ENCODE data around the gene CCDC183. TPM values are rescaled to one million over a fixed set of nuclear protein-coding genes. Genes with fewer than 3 reads are reported as not detected.
A peak's percentile ranks its signal among the peaks of the same experiment; 100 is the strongest.

The CCDC183 gene
- total and polyA plus RNA-seq, 2 of the 4 experiments (the other 2 are of a cell fraction), result under 0.01 to 0.29 TPM

GRCh38 chr9:136806631-136807201 is 10.6 kb downstream of the CCDC183 start:
- Histone ChIP-seq H3K27ac (ENCODE audit: insufficient read depth, low read length) (peak overlapping the region; percentile 68; the same call in 1 of the 2 replicates), H3K4ac (ENCODE audit: low read depth, low read length) (peak overlapping the region; percentile 89; the same call in 1 of the 2 replicates), H2BK120ac (ENCODE audit: low read depth, low read length) (no peak overlapping the region), H2AFZ (replicated peaks; ENCODE audit: low read length, poor library complexity) (peak overlapping the region; percentile 99), H2AK9ac (replicated peaks; ENCODE audit: low read depth, low read length, poor library complexity) (peak overlapping the region; percentile 97), H3K4me1 (ENCODE audit: control insufficient read depth, insufficient read depth, low read length) (peaks cover 13% of the 10 kb centered on the region), H4K20me1 (ENCODE audit: insufficient read depth, low read length) (peaks cover 11% of the 10 kb centered on the region; the same call in 1 of the 2 replicates), H3K9me1 (ENCODE audit: insufficient read depth, low read length) (no peaks in the 10 kb centered on the region), H3K23ac (ENCODE audit: low read depth, low read length) (peak overlapping the region; percentile 24; the same call in 1 of the 2 replicates), H3K27me3 (ENCODE audit: control insufficient read depth, insufficient read depth, low read length) (peaks cover 5% of the 10 kb centered on the region), H3K18ac (ENCODE audit: low read depth, low read length) (no peak overlapping the region), H2BK20ac (ENCODE audit: low read depth, low read length) (no peak overlapping the region), H4K5ac (ENCODE audit: low read depth, low read length) (no peak overlapping the region), H2AK5ac (ENCODE audit: low read depth, low read length) (peak overlapping the region; percentile 56), H2BK15ac (ENCODE audit: low read depth, low read length) (no peak overlapping the region), H4K91ac (ENCODE audit: insufficient read depth, low read depth, low read length) (0 out of 2 replicates have a peak overlapping the region, but pooled peaks have one; percentile 70), H3K4me2 (ENCODE audit: low read depth, low read length) (peak overlapping the region; percentile 75), H3K14ac (replicated peaks; ENCODE audit: low read depth, low read length) (peak overlapping the region; percentile 94; the same call in 1 of the 2 replicates), H3K9ac (ENCODE audit: low read depth, low read length) (peak overlapping the region; percentile 67), H3K79me1 (ENCODE audit: low read depth in 1 of 2, low read length in 2 of 2) (peaks cover 25 to 38% of the 10 kb centered on the region in 2 experiments), H3K9me3 (ENCODE audit: control insufficient read depth, insufficient read depth, low read length) (no peaks in the 10 kb centered on the region), H3K56ac (ENCODE audit: extremely low read depth, insufficient read depth, low read length) (no peak overlapping the region; the same call in 1 of the 2 replicates), H2BK5ac (ENCODE audit: low read depth, low read length, poor library complexity, severe bottlenecking) (no peak overlapping the region), H4K8ac (ENCODE audit: low read depth in 2 of 2, low read length in 2 of 2) (peak overlapping the region; percentile 22 to 94; a peak in 3 of 4 replicates), H3K4me3 (ENCODE audit: insufficient read depth, low read depth, low read length) (peak overlapping the region; percentile 75), H3K36me3 (ENCODE audit: control insufficient read depth, insufficient read depth, low read length) (peaks cover 3% of the 10 kb centered on the region)
- ChIA-PET POLR2A (ENCODE audit: unreplicated experiment) (no interaction called here), CTCF (interaction anchor here (0.6 kb wide), 1 partner anchor 36 kb away, joined by 3 read pairs; the partner anchor contains the start of gene AJM1)
- dilution Hi-C loops (cut with HindIII; ENCODE audit: low sequenced_read_pairs, unreplicated experiment), result no loop called here
- ATAC-seq (ENCODE audit: low read depth) (no peak), DNase-seq (no peak)
- in situ Hi-C loops (cut with MboI; ENCODE audit: low sequenced_read_pairs), result no loop called here
- 63% methylated on average over 17 of the region's 25 CpGs; no CpG with 5 or more reads in 1 of the 2 experiments for WGBS, 2 experiments (ENCODE audit: extremely low coverage in 2 of 2, insufficient read length in 1 of 2)
- BruUV-seq (replicated peaks), result no TSS peak
- no peak for TF ChIP-seq SMC3 (IDR thresholded peaks at IDR 0.05; ENCODE audit: low read depth, low read length)
- TF ChIP-seq, protein P1, sequence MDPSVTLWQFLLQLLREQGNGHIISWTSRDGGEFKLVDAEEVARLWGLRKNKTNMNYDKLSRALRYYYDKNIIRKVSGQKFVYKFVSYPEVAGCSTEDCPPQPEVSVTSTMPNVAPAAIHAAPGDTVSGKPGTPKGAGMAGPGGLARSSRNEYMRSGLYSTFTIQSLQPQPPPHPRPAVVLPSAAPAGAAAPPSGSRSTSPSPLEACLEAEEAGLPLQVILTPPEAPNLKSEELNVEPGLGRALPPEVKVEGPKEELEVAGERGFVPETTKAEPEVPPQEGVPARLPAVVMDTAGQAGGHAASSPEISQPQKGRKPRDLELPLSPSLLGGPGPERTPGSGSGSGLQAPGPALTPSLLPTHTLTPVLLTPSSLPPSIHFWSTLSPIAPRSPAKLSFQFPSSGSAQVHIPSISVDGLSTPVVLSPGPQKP (IDR thresholded peaks at IDR 0.05; ENCODE audit: borderline replicate concordance, low read depth, low read length), result no peak
- TF ChIP-seq RFX5 (IDR thresholded peaks at IDR 0.05; ENCODE audit: low read depth, low read length), result no peak
- TF ChIP-seq MAZ (IDR thresholded peaks at IDR 0.05; ENCODE audit: borderline replicate concordance, low read depth, low read length), result no peak
- TF ChIP-seq FOS (IDR thresholded peaks at IDR 0.05; ENCODE audit: low read depth, low read length), result no peak
- no peak for TF ChIP-seq CEBPB (IDR thresholded peaks at IDR 0.05; ENCODE audit: low read depth, low read length)
- TF ChIP-seq CTCF (conservative IDR thresholded peaks at IDR 0.05; ENCODE audit: low read depth, low read length), result no peak
- no peak for TF ChIP-seq RAD21 (IDR thresholded peaks at IDR 0.05; ENCODE audit: low read length)
- TF ChIP-seq RCOR1 (IDR thresholded peaks at IDR 0.05; ENCODE audit: insufficient replicate concordance, low read length), result no peak
- no peak for TF ChIP-seq BHLHE40 (IDR thresholded peaks at IDR 0.05; ENCODE audit: low read depth, low read length)
- no peak for TF ChIP-seq MXI1 (IDR thresholded peaks at IDR 0.05; ENCODE audit: borderline replicate concordance, low read depth, low read length)
- TF ChIP-seq NFE2L2 (IDR thresholded peaks at IDR 0.05; ENCODE audit: low read depth, low read length), result no peak
- intact Hi-C loops (cut with micrococcal nuclease), result no loop called here
